Muscle layer of colon (tissue), 2 donors: ENCODE data around the gene STX12.
"Not testable (repeated sequence)": the region's sequence is repeated elsewhere in the genome, so short reads cannot be mapped to it uniquely, and the experiment has no call there.

Experiments used
- H3K27ac ChIP-seq: one replicate; pipeline ENCODE4 v1.7.0; 2013; ENCODE audit warnings: low read depth, mild to moderate bottlenecking, low read length, moderate library complexity
- H3K27me3 ChIP-seq, 2 donors: one replicate each; pipeline ENCODE4 v1.7.0; 2013; ENCODE audit warnings: low read length in 2 of 2, mild to moderate bottlenecking in 2 of 2; ENCODE audit not compliant: insufficient read depth in 2 of 2, control insufficient read depth in 1 of 2
- H3K36me3 ChIP-seq: one replicate; pipeline ENCODE4 v1.7.0; 2013; ENCODE audit warnings: mild to moderate bottlenecking, low read length; ENCODE audit not compliant: insufficient read depth
- H3K4me1 ChIP-seq: one replicate; pipeline ENCODE4 v1.7.0; 2013; ENCODE audit warnings: mild to moderate bottlenecking, low read length; ENCODE audit not compliant: insufficient read depth
- H3K4me3 ChIP-seq, 2 donors: one replicate each; pipeline ENCODE4 v1.7.0; 2013; ENCODE audit warnings: low read length in 2 of 2, low read depth in 1 of 2, mild to moderate bottlenecking in 1 of 2, moderate library complexity in 1 of 2
- H3K9ac ChIP-seq: one replicate; pipeline ENCODE4 v1.7.0; 2013; ENCODE audit warnings: low read length
- H3K9me3 ChIP-seq: one replicate; pipeline ENCODE4 v1.7.0; 2013; ENCODE audit warnings: mild to moderate bottlenecking, low read length
- donor health status: abdominal sarcoma.
- donor health status: Adenocarcinoma of cecum.

STX12 gene

GRCh38 chr1:27831568-27832410 is 58.8 kb downstream of the STX12 start:
- Histone ChIP-seq H3K27ac (no peak overlapping the region), H3K9me3 (no peaks in the 10 kb centered on the region), H3K27me3 (no peaks in the 10 kb centered on the region), H3K4me3 (peak overlapping the region; percentile 72 to 99), H3K36me3 (peaks cover 11% of the 10 kb centered on the region), H3K9ac (peak overlapping the region; percentile 87), H3K4me1 (peaks cover 16% of the 10 kb centered on the region)

- peaks cover 11% of the 10 kb centered on the region for H3K36me3 ChIP-seq
- no peak overlapping the region for H3K9ac ChIP-seq
- no peaks in the 10 kb centered on the region for H3K9me3 ChIP-seq
- no peaks in the 10 kb centered on the region for H3K27me3 ChIP-seq
- H3K4me1 ChIP-seq, result peaks cover 16% of the 10 kb centered on the region
- no peak overlapping the region for H3K27ac ChIP-seq
- no peak overlapping the region for H3K4me3 ChIP-seq
Measured at GRCh38 chr1:27832762-27833161, 59.7 kb downstream of the STX12 start.

GRCh38 chr1:27833470-27833869 is 60.5 kb downstream of the STX12 start:
- Histone ChIP-seq H3K27ac (no peak overlapping the region), H3K9me3 (no peaks in the 10 kb centered on the region), H3K36me3 (peaks cover 11% of the 10 kb centered on the region)

GRCh38 chr1:27835046-27835445 is 62.0 kb downstream of the STX12 start:
- H3K4me3 ChIP-seq, result no peak overlapping the region
- H3K27me3 ChIP-seq, result no peaks in the 10 kb centered on the region
- H3K27ac ChIP-seq, result no peak overlapping the region
- H3K4me1 ChIP-seq, result peaks cover 16% of the 10 kb centered on the region
- no peak overlapping the region for H3K9ac ChIP-seq
- H3K9me3 ChIP-seq, result no peaks in the 10 kb centered on the region
- peaks cover 16% of the 10 kb centered on the region for H3K36me3 ChIP-seq

More at GRCh38 chr1:27833470-27833869, 60.5 kb downstream of the STX12 start:
- Histone ChIP-seq H3K27me3 (no peaks in the 10 kb centered on the region), H3K9ac (no peak overlapping the region), H3K4me3 (no peak overlapping the region), H3K4me1 (peaks cover 16% of the 10 kb centered on the region)

- no peak overlapping the region for H3K27ac ChIP-seq
- H3K36me3 ChIP-seq, result peaks cover 18% of the 10 kb centered on the region
- H3K9me3 ChIP-seq, result no peaks in the 10 kb centered on the region
- H3K4me3 ChIP-seq, result no peak overlapping the region
- H3K27me3 ChIP-seq, result no peaks in the 10 kb centered on the region
- H3K9ac ChIP-seq, result no peak overlapping the region
- H3K4me1 ChIP-seq, result peaks cover 16% of the 10 kb centered on the region
Measured at GRCh38 chr1:27835501-27835900, 62.5 kb downstream of the STX12 start.

GRCh38 chr1:27849951-27850350 is 76.9 kb downstream of the STX12 start:
- H3K27ac ChIP-seq, result no peak overlapping the region
- H3K36me3 ChIP-seq, result peaks cover 43% of the 10 kb centered on the region
- no peak overlapping the region for H3K9ac ChIP-seq
- no peak overlapping the region for H3K4me3 ChIP-seq
- no peaks in the 10 kb centered on the region for H3K9me3 ChIP-seq
- no peaks in the 10 kb centered on the region for H3K4me1 ChIP-seq
- H3K27me3 ChIP-seq, result no peaks in the 10 kb centered on the region

- no peaks in the 10 kb centered on the region for H3K9me3 ChIP-seq
- peaks cover 16% of the 10 kb centered on the region for H3K36me3 ChIP-seq
- no peak overlapping the region for H3K27ac ChIP-seq
- no peak overlapping the region for H3K9ac ChIP-seq
- H3K4me3 ChIP-seq, result no peak overlapping the region
- H3K4me1 ChIP-seq, result peaks cover 6% of the 10 kb centered on the region
- H3K27me3 ChIP-seq, result no peaks in the 10 kb centered on the region
Measured at GRCh38 chr1:27855085-27855484, 82.1 kb downstream of the STX12 start.

GRCh38 chr1:27856561-27857343 is 83.7 kb downstream of the STX12 start:
- H3K9me3 ChIP-seq, result no peaks in the 10 kb centered on the region
- H3K4me3 ChIP-seq, result no peak overlapping the region
- H3K27me3 ChIP-seq, result no peaks in the 10 kb centered on the region
- peaks cover 6% of the 10 kb centered on the region for H3K4me1 ChIP-seq
- H3K36me3 ChIP-seq, result peaks cover under 1% of the 10 kb centered on the region
- H3K27ac ChIP-seq, result no peak overlapping the region
- no peak overlapping the region for H3K9ac ChIP-seq

GRCh38 chr1:27857552-27857951 is 84.5 kb downstream of the STX12 start:
- H3K9ac ChIP-seq, H3K27ac ChIP-seq, H3K4me3 ChIP-seq, H3K9me3 ChIP-seq, H3K4me1 ChIP-seq, H3K27me3 ChIP-seq, H3K36me3 ChIP-seq: not testable (repeated sequence)

GRCh38 chr1:27858072-27858948 is 85.3 kb downstream of the STX12 start:
- Histone ChIP-seq H3K9ac (no peak overlapping the region), H3K4me1 (peaks cover 6% of the 10 kb centered on the region), H3K9me3 (no peaks in the 10 kb centered on the region), H3K27ac (no peak overlapping the region), H3K36me3 (no peaks in the 10 kb centered on the region), H3K4me3 (no peak overlapping the region), H3K27me3 (no peaks in the 10 kb centered on the region)
